ENCODE results near the gene POP7. TPM values are rescaled to one million over a fixed set of nuclear protein-coding genes. Genes with fewer than 3 reads are reported as not detected.

Gene POP7
- total RNA-seq, 4 donors from 2014 or later = 31.4 to 40.6 (median 33.2) TPM

DNA sequence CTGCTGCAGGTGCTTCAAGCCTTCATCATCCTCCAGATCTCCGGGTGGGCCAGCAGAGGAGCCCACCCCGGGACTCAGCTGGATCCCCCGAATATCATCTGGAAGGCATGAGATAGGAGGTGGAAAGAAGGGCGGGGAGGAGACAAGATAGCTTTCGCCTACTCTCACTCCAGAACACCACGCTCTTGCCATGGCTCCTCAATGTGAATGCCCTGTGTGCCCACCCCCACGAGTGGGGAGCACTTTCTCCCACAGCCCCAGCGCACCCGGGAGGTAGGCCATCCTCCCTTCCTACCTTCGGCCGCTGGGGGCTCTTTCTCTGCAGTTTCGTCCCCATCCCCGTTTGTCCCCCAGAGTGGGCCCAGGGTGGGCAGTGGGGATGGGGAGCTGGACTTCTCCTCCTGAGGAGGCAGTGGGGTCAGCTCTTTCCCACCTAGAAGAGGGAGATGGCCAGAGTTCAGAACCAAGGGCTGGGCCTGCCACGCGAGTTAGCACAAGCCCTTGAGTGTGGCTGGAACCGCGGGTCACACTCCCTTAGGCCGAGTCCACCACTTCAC lies 20.8 kb upstream of the POP7 start:
- no peak for ATAC-seq
- H3K27me3 ChIP-seq = no peaks in the 10 kb centered on the region
- no peak overlapping the region for H3K27ac ChIP-seq
- H3K4me1 ChIP-seq = peaks cover 0 to 48% (median 17%) of the 10 kb centered on the region in 3 donors
- H3K9me3 ChIP-seq = no peaks in the 10 kb centered on the region
- peaks cover 0 to 97% of the 10 kb centered on the region in 2 donors for H3K36me3 ChIP-seq
- 76% methylated on average over 3 of the region's 18 CpGs; no CpG with 5 or more reads in 1 of the 2 donors for WGBS, 2 donors (ENCODE audit: low coverage in 1 of 2)
- TF ChIP-seq POLR2A (IDR thresholded peaks at IDR 0.05) (no peak), EP300 (IDR thresholded peaks at IDR 0.05) (no peak), POLR2AphosphoS5 (IDR thresholded peaks at IDR 0.05) (no peak)
- TF ChIP-seq, protein P1, sequence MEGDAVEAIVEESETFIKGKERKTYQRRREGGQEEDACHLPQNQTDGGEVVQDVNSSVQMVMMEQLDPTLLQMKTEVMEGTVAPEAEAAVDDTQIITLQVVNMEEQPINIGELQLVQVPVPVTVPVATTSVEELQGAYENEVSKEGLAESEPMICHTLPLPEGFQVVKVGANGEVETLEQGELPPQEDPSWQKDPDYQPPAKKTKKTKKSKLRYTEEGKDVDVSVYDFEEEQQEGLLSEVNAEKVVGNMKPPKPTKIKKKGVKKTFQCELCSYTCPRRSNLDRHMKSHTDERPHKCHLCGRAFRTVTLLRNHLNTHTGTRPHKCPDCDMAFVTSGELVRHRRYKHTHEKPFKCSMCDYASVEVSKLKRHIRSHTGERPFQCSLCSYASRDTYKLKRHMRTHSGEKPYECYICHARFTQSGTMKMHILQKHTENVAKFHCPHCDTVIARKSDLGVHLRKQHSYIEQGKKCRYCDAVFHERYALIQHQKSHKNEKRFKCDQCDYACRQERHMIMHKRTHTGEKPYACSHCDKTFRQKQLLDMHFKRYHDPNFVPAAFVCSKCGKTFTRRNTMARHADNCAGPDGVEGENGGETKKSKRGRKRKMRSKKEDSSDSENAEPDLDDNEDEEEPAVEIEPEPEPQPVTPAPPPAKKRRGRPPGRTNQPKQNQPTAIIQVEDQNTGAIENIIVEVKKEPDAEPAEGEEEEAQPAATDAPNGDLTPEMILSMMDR (IDR thresholded peaks at IDR 0.05) = no peak
- H3K4me3 ChIP-seq = no peak overlapping the region

DNA sequence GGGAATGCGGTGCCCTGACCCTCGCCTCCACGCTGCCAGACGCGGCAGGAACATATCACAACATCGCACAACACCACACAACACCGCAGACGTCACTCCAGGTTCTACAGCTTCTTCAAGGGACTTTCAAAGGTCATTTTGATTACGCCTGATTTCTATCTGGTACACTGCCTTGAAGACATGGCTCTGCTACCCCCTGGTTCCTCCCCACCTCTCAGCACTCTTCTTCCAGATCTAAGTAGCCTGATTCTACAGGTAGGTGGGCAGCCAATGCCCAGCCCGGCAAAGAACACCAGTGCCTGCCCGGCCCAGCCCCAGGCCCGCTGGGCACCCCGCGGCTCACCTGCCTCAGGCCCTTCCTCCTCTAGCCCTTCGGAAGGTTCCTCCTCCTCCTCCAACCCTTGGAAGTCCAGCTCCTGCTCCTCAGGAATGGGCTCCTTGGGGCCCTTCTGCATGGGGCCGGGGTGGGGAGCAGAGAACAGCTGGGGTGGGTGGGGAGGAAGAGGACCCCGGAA lies 20.2 kb upstream of the POP7 start:
- Histone ChIP-seq H3K36me3 (peaks cover 0 to 91% of the 10 kb centered on the region in 2 donors), H3K9me3 (no peaks in the 10 kb centered on the region), H3K4me3 (no peak overlapping the region), H3K27me3 (no peaks in the 10 kb centered on the region), H3K27ac (no peak overlapping the region), H3K4me1 (peaks cover 0 to 48% (median 18%) of the 10 kb centered on the region in 3 donors)
- TF ChIP-seq EP300 (IDR thresholded peaks at IDR 0.05) (no peak), POLR2A (IDR thresholded peaks at IDR 0.05) (no peak), POLR2AphosphoS5 (IDR thresholded peaks at IDR 0.05) (no peak)
- TF ChIP-seq, protein P1 (IDR thresholded peaks at IDR 0.05) = no peak
- 79 to 88% methylated on average over 5 to 13 of the region's 17 CpGs for WGBS, 2 donors (ENCODE audit: low coverage in 1 of 2)
- no peak for ATAC-seq

DNA sequence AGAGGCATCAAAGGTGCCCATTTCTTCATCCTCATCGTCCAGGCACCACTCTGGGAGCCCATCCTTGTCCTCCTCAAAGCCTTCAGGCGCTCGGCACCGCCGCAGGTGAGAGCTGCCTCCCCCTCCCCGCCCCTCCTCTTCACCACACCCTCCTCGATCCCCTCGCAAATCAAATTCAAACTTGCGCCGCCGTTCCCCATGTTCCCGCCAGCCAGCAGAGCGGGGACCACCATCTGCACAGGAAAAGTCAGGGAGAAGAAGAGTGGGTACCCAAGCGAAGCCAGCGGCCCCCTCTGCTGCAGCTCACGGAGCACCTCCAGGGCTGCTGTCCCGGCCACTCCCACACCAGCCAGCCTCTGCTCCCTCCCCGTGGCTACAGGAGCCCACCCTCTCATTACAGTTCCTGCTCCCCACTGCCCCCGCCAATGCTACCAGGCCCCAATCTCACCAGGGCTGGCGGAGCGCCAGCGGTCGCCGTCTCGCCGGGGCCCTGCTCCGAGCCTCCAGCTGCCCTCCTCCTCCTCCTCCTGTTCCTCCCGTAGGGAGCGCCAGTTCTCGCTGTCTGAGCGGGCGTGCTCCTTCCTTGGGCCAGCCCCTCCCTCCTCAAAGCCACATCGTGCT lies 19.6 kb upstream of the POP7 start:
- H3K36me3 ChIP-seq = peaks cover 0 to 85% of the 10 kb centered on the region in 2 donors
- TF ChIP-seq, protein P1 (IDR thresholded peaks at IDR 0.05) = no peak
- no peak for TF ChIP-seq POLR2A (IDR thresholded peaks at IDR 0.05)
- no peak for TF ChIP-seq POLR2AphosphoS5 (IDR thresholded peaks at IDR 0.05)
- TF ChIP-seq EP300 (IDR thresholded peaks at IDR 0.05) = no peak
- 58 to 66% methylated on average over 3 to 24 of the region's 33 CpGs for WGBS, 2 donors (ENCODE audit: low coverage in 1 of 2)

DNA sequence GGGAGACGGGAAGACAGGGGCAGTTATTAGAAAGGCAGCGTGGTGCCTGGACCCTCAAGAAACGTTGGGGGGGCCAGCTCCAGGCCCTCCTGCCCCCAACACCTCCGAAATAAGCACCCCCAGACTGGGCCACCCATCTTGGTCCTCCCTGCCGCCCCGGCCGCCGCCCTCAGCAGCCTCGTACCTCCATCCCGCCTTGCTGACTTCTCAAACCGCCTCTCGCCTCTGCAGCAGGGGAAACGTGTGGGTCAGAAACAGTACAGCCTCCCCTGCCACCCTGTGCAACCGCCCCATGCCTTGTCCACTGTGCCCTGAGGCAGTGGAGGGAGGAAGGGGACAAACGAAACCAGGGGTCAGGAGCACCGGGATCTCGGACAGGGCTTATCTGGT lies 19.1 kb upstream of the POP7 start:
- H3K27ac ChIP-seq = no peak overlapping the region
- TF ChIP-seq POLR2A (IDR thresholded peaks at IDR 0.05) (no peak), POLR2AphosphoS5 (IDR thresholded peaks at IDR 0.05) (no peak), EP300 (IDR thresholded peaks at IDR 0.05) (no peak)
- TF ChIP-seq, protein P1 (IDR thresholded peaks at IDR 0.05) = no peak
- H3K4me1 ChIP-seq = peaks cover 0 to 53% (median 28%) of the 10 kb centered on the region in 3 donors

More for the DNA sequence above, 19.6 kb upstream of the POP7 start:
- no peaks in the 10 kb centered on the region for H3K9me3 ChIP-seq
- ATAC-seq = no peak
- no peak overlapping the region for H3K4me3 ChIP-seq
- H3K4me1 ChIP-seq = peaks cover 0 to 48% (median 24%) of the 10 kb centered on the region in 3 donors
- no peaks in the 10 kb centered on the region for H3K27me3 ChIP-seq
- no peak overlapping the region for H3K27ac ChIP-seq

More for the DNA sequence above, 19.1 kb upstream of the POP7 start:
- WGBS, 2 donors (ENCODE audit: low coverage in 1 of 2) = 87% methylated on average over 11 of the region's 17 CpGs; no CpG with 5 or more reads in 1 of the 2 donors
- ATAC-seq = no peak
- Histone ChIP-seq H3K27me3 (no peaks in the 10 kb centered on the region), H3K4me3 (no peak overlapping the region), H3K9me3 (no peaks in the 10 kb centered on the region), H3K36me3 (peaks cover 0 to 80% of the 10 kb centered on the region in 2 donors)

All from gastroesophageal sphincter (tissue), 4 donors.